Heart left ventricle (tissue), 13 donors: Measurements from ENCODE around the gene PACRG.

Experiments
- CTCF ChIP-seq, 12 donors: fragments of 200-600 bp; sonication (generic) in 4 of 12; IDR thresholded peaks; one replicate each; pipeline versions ENCODE4 v1.5.0 to v1.8.0; 2018 to 2022; ENCODE audit warnings: antibody characterized with exemption in 12 of 12, mild to moderate bottlenecking in 5 of 12
- POLR2A ChIP-seq, 2 donors: fragments of 450-650 bp; IDR thresholded peaks; one replicate each; pipeline ENCODE4 v1.6.1; 2017; ENCODE audit warnings: antibody characterized with exemption in 2 of 2, mild to moderate bottlenecking in 2 of 2, moderate library complexity in 2 of 2
- donor health status: ischemic (EF 13 %, LVEDD 7.1; RV severe dilation, severe dysfunction).
- donor health status: DM: no; HTN: yes; CAD: no.
- donor health status: DM: no; HTN: no; CAD: no.
- donor health status: ischemic (EF 25% LVEDD 6.9; RV normal size, moderate dysfunction).
- donor health status: ischemic (EF 25% LVEDD 5.7; RV mildly dilated, moderate dysfunction).
- donor health status: ischemic (EF 35%, LVEDD 5.7; RV mildly dilated, moderate dysfunction).
- donor health status: nonischemic (EF 11% LVEDD 7.7; RV severe dilation, severe dysfunction).
- donor health status: DM: yes; HTN: yes; CAD: no.
- donor health status: PGD.
- donor health status: ischemic (EF 29% LVEDD 5.4; RV normal size, mild dysfunction).
- donor health status: nonischemic (EF 23%, LVEDD 6.1; RV moderate dilation, normal function).

GRCh38 chr6:162721404-162721687, 6.4 kb upstream of the PACRG start:
- TF ChIP-seq CTCF (IDR thresholded peaks at IDR 0.05) (no peak), POLR2A (IDR thresholded peaks at IDR 0.05) (no peak)
